Peyer's patch (tissue), 4 donors: Measurements from ENCODE around the gene PPP4R4.

Experiments used
- CTCF ChIP-seq, 6 experiments: fragments of 450-650 bp in 4 of 6; fragments of 200-600 bp in 2 of 6; sonication (generic) in 1 of 6; IDR thresholded peaks; one replicate each; pipeline ENCODE4 v1.5.1; 2017 to 2019; ENCODE audit warnings: antibody characterized with exemption in 6 of 6, mild to moderate bottlenecking in 3 of 6, moderate library complexity in 1 of 6
- POLR2A ChIP-seq, 2 donors: fragments of 450-650 bp; IDR thresholded peaks; one replicate each; pipeline ENCODE4 v1.5.1; 2017; ENCODE audit warnings: antibody characterized with exemption in 2 of 2, mild to moderate bottlenecking in 2 of 2, moderate library complexity in 2 of 2

GRCh38 chr14:94313991-94314655, 140.0 kb downstream of the PPP4R4 start:
- TF ChIP-seq CTCF (IDR thresholded peaks at IDR 0.05) (no peak), POLR2A (IDR thresholded peaks at IDR 0.05) (no peak)
